OCI-LY3 (cell line): ENCODE measurements around the gene CCBE1.

Experiments
- H2AFZ ChIP-seq: fragments of 200-600, 300-600 bp; shearing (Covaris generic); 2 replicates; pipeline ENCODE4 v1.6.0; 2014; ENCODE audit warnings: antibody characterized with exemption, low read depth, low read length
- H3K27ac ChIP-seq: fragments of 200-600, 300-600 bp; sonication (generic); 2 replicates; pipeline ENCODE4 v1.5.1; 2014; ENCODE audit warnings: mild to moderate bottlenecking, low read length, moderate library complexity, mixed read lengths
- H3K27me3 ChIP-seq: fragments of 200-600, 300-600 bp; sonication (generic); 2 replicates; pipeline ENCODE4 v1.6.1; 2014; ENCODE audit warnings: low read depth, low read length, mixed read lengths
- H3K36me3 ChIP-seq: fragments of 200-600, 300-600 bp; sonication (generic); replicated peaks from 2 replicates; pipeline ENCODE3; 2014; ENCODE audit warnings: low read depth, low read length, mixed read lengths
- H3K4me1 ChIP-seq: fragments of 300-600, 200-600 bp; sonication (generic); 2 replicates; pipeline ENCODE4 v1.6.1; 2014; ENCODE audit warnings: low read length, mixed read lengths
- H3K4me2 ChIP-seq: fragments of 200-600, 300-600 bp; sonication (generic); 2 replicates; pipeline ENCODE4 v1.6.1; 2014; ENCODE audit warnings: low read length, mixed read lengths
- H3K4me3 ChIP-seq: fragments of 300-600, 200-600 bp; sonication (generic); 2 replicates; pipeline ENCODE4 v1.5.1; 2014; ENCODE audit warnings: antibody characterized with exemption, mild to moderate bottlenecking, low read length, moderate library complexity
- H3K79me2 ChIP-seq: fragments of 300-600, 200-600 bp; shearing (Covaris generic); 2 replicates; pipeline ENCODE4 v1.6.1; 2014; ENCODE audit warnings: mild to moderate bottlenecking, low read length, mixed read lengths
- H3K9ac ChIP-seq: fragments of 300-600, 200-600 bp; shearing (Covaris generic); 2 replicates; pipeline ENCODE4 v1.6.0; 2014; ENCODE audit warnings: mild to moderate bottlenecking, low read length, moderate library complexity
- H3K9me3 ChIP-seq: fragments of 200-600, 300-600 bp; shearing (Covaris generic); 2 replicates; pipeline ENCODE4 v1.6.1; 2014; ENCODE audit warnings: low read length, mixed read lengths; ENCODE audit not compliant: insufficient read depth
- H4K20me1 ChIP-seq: fragments of 200-600, 300-600 bp; sonication (generic); 2 replicates; pipeline ENCODE4 v1.6.1; 2016; ENCODE audit warnings: low read length, mixed read lengths; ENCODE audit not compliant: insufficient read depth
- EZH2phosphoT487 ChIP-seq: fragments of 200-600 bp; shearing (Covaris generic); IDR thresholded peaks from 2 replicates; pipeline ENCODE4 v1.6.1; 2018; ENCODE audit warnings: antibody characterized with exemption, mixed run types, low read depth
- TF ChIP-seq, protein P1 (sequence below): fragments of 200-600, 300-600 bp; sonication (generic); IDR thresholded peaks from 2 replicates; pipeline ENCODE4 v1.5.1; 2014; ENCODE audit warnings: antibody characterized with exemption, low read length, low read depth

Gene CCBE1

DNA sequence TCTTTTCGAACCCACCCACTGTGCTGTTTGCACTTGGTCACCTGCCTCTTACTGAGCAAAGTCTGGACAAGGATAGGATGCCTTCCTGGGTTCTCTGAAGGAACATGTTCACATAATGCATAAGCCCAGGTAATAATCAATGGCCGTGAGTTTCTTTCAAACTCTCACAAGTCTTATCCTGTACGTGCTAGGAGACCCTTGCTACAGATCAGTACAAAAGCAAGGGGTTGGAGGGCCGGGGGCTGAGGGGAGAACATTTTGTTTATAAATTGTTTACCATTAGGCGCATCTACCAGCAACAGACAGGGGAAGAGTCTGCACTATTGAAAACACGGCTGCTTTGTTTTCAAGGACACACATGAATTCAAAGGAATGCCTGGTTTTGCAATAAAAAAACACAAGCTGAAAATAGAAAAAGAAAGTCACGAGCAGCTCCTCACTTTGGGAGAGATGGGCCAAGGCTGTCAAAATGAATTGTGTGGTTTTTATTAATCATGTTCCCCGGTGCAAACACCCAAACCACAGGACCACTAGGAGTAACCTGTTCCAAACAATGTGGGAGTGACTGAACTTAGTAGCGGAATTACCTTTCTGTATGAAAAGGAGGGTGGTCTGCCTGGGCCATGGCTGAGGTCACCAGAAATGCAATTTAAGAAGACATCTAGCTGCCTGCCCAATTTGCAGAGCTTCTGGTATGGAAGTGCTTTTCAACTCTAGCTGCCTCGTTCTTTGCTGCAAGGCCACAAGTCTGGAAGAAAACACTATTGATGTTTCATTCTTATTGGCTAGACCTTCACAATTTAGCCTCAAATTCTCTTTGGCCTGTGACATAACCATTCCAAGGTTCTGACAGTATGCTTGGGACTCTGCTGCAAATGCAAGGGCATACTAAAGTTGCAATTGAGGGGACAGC lies 73.5 kb downstream of the CCBE1 start:
- Histone ChIP-seq H3K27me3 (peaks cover 82% of the 10 kb centered on the region), H3K27ac (no peak overlapping the region), H3K4me1 (peaks cover 6% of the 10 kb centered on the region), H3K79me2 (no peaks in the 10 kb centered on the region), H3K4me2 (no peak overlapping the region), H3K9ac (no peak overlapping the region), H2AFZ (no peak overlapping the region), H3K9me3 (no peaks in the 10 kb centered on the region), H3K4me3 (no peak overlapping the region), H3K36me3 (no peaks in the 10 kb centered on the region), H4K20me1 (no peaks in the 10 kb centered on the region; the same call in 1 of the 2 replicates)
- TF ChIP-seq, protein P1, sequence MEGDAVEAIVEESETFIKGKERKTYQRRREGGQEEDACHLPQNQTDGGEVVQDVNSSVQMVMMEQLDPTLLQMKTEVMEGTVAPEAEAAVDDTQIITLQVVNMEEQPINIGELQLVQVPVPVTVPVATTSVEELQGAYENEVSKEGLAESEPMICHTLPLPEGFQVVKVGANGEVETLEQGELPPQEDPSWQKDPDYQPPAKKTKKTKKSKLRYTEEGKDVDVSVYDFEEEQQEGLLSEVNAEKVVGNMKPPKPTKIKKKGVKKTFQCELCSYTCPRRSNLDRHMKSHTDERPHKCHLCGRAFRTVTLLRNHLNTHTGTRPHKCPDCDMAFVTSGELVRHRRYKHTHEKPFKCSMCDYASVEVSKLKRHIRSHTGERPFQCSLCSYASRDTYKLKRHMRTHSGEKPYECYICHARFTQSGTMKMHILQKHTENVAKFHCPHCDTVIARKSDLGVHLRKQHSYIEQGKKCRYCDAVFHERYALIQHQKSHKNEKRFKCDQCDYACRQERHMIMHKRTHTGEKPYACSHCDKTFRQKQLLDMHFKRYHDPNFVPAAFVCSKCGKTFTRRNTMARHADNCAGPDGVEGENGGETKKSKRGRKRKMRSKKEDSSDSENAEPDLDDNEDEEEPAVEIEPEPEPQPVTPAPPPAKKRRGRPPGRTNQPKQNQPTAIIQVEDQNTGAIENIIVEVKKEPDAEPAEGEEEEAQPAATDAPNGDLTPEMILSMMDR, result no peak
- no peak for TF ChIP-seq EZH2phosphoT487

DNA sequence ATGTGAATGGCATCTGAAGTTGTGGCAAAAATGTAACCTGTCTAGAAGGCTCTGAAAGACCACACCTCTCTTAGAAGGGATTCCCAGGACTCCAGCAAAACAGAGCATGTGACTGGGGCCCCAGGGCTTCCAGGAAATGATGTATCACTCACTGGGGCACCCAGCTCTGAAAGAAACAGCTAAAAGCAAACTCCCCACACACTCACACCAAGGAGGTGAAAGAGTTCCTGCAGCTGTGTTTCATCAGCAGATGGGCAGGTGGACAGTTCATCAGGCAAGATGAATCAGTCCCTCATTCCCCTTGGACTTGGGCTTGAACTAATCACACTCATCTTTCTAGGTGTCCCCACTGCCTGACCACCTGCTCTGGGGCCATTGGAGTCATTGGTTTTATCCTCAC lies 76.2 kb downstream of the CCBE1 start:
- Histone ChIP-seq H3K36me3 (no peaks in the 10 kb centered on the region), H3K27ac (no peak overlapping the region), H3K4me3 (no peak overlapping the region), H4K20me1 (no peaks in the 10 kb centered on the region; the same call in 1 of the 2 replicates), H2AFZ (no peak overlapping the region), H3K9me3 (no peaks in the 10 kb centered on the region), H3K4me1 (peaks cover 6% of the 10 kb centered on the region), H3K9ac (no peak overlapping the region), H3K79me2 (no peaks in the 10 kb centered on the region), H3K4me2 (no peak overlapping the region), H3K27me3 (peaks cover 76% of the 10 kb centered on the region)
- TF ChIP-seq EZH2phosphoT487, result no peak
- TF ChIP-seq, protein P1, result no peak

DNA sequence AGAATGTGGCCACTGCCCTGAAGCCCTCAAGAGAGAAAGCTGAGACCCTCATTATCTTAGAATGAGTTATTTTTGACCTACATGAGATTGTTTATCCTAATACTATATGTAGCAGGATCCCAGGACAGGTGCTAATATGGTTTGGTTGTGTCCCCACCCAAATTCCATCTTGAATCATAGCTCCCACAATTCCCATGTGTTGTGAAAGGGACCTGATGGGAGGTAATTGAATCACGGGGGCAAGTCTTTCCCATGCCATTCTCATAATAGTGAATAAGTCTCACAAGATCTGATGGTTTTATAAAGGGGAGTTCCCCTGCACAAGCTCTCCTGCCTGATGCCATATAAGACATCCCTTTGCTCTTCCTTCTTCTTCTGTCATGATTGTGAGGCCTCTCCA lies 76.8 kb downstream of the CCBE1 start:
- peaks cover 76% of the 10 kb centered on the region for H3K27me3 ChIP-seq
- H3K4me2 ChIP-seq, result no peak overlapping the region
- H4K20me1 ChIP-seq, result no peaks in the 10 kb centered on the region; the same call in 1 of the 2 replicates
- no peak overlapping the region for H3K4me3 ChIP-seq
- H3K36me3 ChIP-seq, result no peaks in the 10 kb centered on the region
- no peak overlapping the region for H2AFZ ChIP-seq
- no peak overlapping the region for H3K27ac ChIP-seq
- peaks cover 1% of the 10 kb centered on the region for H3K4me1 ChIP-seq
- no peak for TF ChIP-seq EZH2phosphoT487
- TF ChIP-seq, protein P1, result no peak
- H3K79me2 ChIP-seq, result no peaks in the 10 kb centered on the region
- H3K9me3 ChIP-seq, result no peaks in the 10 kb centered on the region
- H3K9ac ChIP-seq, result no peak overlapping the region

DNA sequence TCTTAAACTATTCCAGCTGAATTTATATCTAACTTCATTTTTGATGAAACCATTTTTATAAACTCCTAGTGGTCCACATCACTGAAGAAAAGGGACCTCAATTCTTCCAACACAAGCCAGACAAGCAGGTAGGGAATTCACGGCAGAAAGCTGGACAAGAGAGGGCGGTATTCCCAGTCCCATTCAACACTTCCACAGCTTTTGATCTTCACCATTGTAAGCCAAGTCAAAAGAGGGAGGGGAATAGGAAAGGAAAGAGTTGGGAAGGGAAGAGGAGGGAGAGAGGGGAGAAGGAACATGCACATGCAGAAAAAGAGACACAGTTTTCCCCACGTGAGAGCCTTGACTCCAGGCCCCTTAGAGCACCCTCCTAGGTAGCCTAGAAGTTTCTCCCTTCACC lies 77.4 kb downstream of the CCBE1 start:
- Histone ChIP-seq H3K4me2 (no peak overlapping the region), H3K4me3 (no peak overlapping the region), H3K79me2 (no peaks in the 10 kb centered on the region), H4K20me1 (no peaks in the 10 kb centered on the region; the same call in 1 of the 2 replicates), H2AFZ (no peak overlapping the region), H3K4me1 (no peaks in the 10 kb centered on the region), H3K27ac (no peak overlapping the region), H3K36me3 (no peaks in the 10 kb centered on the region), H3K9me3 (no peaks in the 10 kb centered on the region), H3K9ac (no peak overlapping the region), H3K27me3 (peaks cover 78% of the 10 kb centered on the region)
- TF ChIP-seq EZH2phosphoT487, result no peak
- TF ChIP-seq, protein P1, result no peak
